AG10803 (cell line): ENCODE data around the gene HAUS3.

Source experiments
- DNase-seq: peaks from one replicate; pipeline ENCODE4 v3.0.0; 2010; ENCODE audit warnings: low read depth
- H3K4me3 ChIP-seq: 2 replicates; pipeline ENCODE4 v1.5.1; 2011; ENCODE audit warnings: mild to moderate bottlenecking, low read length, control low read depth
- CTCF ChIP-seq: conservative IDR thresholded peaks from 2 replicates; pipeline ENCODE4 v1.5.1; 2011; ENCODE audit warnings: mild to moderate bottlenecking, low read length, control low read depth, inconsistent platforms

Gene HAUS3

GRCh38 chr4:2270341-2271165 lies 28.6 kb upstream of the HAUS3 start:
- no peak for DNase-seq
- H3K4me3 ChIP-seq: no peak overlapping the region
- no peak for TF ChIP-seq CTCF

GRCh38 chr4:2269618-2270163 lies 27.8 kb upstream of the HAUS3 start:
- H3K4me3 ChIP-seq: no peak overlapping the region
- no peak for TF ChIP-seq CTCF
- no peak for DNase-seq

- no peak for TF ChIP-seq CTCF
- H3K4me3 ChIP-seq: no peak overlapping the region
- no peak for DNase-seq
Measured at GRCh38 chr4:2269206-2269531, 27.2 kb upstream of the HAUS3 start.

- no peak for DNase-seq
- H3K4me3 ChIP-seq: no peak overlapping the region
- TF ChIP-seq CTCF: no peak
Measured at GRCh38 chr4:2268357-2269205, 26.7 kb upstream of the HAUS3 start.

- TF ChIP-seq CTCF: no peak
- DNase-seq: no peak
Measured at GRCh38 chr4:2267841-2268240, 25.9 kb upstream of the HAUS3 start.

GRCh38 chr4:2267320-2267811 lies 25.4 kb upstream of the HAUS3 start:
- no peak for TF ChIP-seq CTCF
- no peak for DNase-seq

More at GRCh38 chr4:2267841-2268240, 25.9 kb upstream of the HAUS3 start:
- no peak overlapping the region for H3K4me3 ChIP-seq

GRCh38 chr4:2266821-2267220 lies 24.9 kb upstream of the HAUS3 start:
- H3K4me3 ChIP-seq: no peak overlapping the region
- no peak for TF ChIP-seq CTCF

More at GRCh38 chr4:2267320-2267811, 25.4 kb upstream of the HAUS3 start:
- H3K4me3 ChIP-seq: no peak overlapping the region

More at GRCh38 chr4:2266821-2267220, 24.9 kb upstream of the HAUS3 start:
- no peak for DNase-seq
